SK-N-SH (cell line): ENCODE measurements around the gene MYCT1.

Source experiments
- CHD2 ChIP-seq: fragments of 150-350 bp; IDR thresholded peaks from 2 replicates; pipeline ENCODE4 v1.6.1; 2018; ENCODE audit warnings: low read length; ENCODE audit not compliant: partially characterized antibody
- CTCF ChIP-seq: fragments of 200-600 bp; sonication (generic); IDR thresholded peaks from 2 replicates; pipeline ENCODE4 v1.6.1; 2017; ENCODE audit warnings: antibody characterized with exemption, mild to moderate bottlenecking, moderate library complexity
- MEF2A ChIP-seq: IDR thresholded peaks from 2 replicates; pipeline ENCODE4 v1.4.0; 2012; ENCODE audit warnings: low read depth, borderline replicate concordance
- RCOR1 ChIP-seq: fragments of 150-350 bp; IDR thresholded peaks from 2 replicates; pipeline ENCODE4 v1.6.1; 2017; ENCODE audit warnings: antibody characterized with exemption, low read length
- SIN3A ChIP-seq: IDR thresholded peaks from 2 replicates; pipeline ENCODE4 v1.6.1; 2012; ENCODE audit warnings: low read depth, mild to moderate bottlenecking, low read length, moderate library complexity, borderline replicate concordance

DNA sequence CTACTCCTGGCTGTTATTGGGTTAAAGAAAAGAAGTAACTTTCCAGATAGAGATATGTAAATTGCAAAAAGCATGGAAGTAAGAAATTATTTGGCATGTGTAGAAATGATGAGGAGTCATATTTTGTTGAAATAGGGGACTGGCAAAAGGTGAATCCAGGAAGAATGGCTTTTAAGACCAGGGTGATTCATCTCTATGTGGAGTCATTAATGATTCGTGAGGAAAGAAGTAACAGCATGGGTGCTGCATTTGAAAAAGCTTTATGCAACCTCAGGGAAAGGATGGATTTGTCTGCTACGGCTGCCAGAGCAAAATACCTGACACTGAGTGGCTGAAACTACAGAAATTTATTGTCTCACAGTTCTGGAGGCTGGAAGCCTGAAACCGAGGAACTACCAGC, 45.7 kb upstream of the MYCT1 start:
- TF ChIP-seq MEF2A, result no peak
- TF ChIP-seq CHD2, result no peak
- no peak for TF ChIP-seq CTCF
- no peak for TF ChIP-seq RCOR1
- no peak for TF ChIP-seq SIN3A
